ENCODE results near the gene SOS2. TPM values are rescaled to one million over a fixed set of nuclear protein-coding genes. Genes with fewer than 3 reads are reported as not detected.

Gene SOS2
- total RNA-seq, 4 donors from 2014 or later: 39.7 to 58.8 (median 50.6) TPM

DNA sequence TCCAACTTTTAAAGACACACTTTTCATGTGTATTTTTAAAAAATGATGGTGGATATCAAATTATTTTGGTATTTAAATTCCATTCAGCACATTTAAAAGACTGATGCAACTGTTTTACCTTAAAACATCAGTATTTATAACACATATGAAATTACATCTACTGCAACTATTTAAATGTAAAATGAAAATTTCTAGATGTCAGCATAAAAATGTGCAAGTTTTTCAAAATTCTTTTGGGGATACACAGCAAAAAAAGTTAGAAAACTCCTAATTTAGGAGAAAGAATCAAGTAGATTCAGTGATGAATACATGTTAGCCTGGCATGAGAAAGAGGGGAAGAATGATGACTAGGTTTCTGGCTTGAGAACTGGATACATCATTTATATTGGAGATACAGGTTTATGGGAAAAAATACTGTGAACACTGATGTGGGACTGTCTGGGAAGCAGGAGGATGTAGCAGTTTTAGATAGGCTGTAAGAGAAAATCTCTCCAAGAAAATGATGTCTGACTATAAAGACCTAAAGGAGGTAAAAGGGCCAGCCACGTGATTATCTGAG is 9.2 kb downstream of the SOS2 start:
- H3K4me1 ChIP-seq: peaks cover 6 to 92% (median 8%) of the 10 kb centered on the region in 3 donors
- no peaks in the 10 kb centered on the region for H3K36me3 ChIP-seq
- 79% methylated on average over 1 of the region's 1 CpG; no CpG with 5 or more reads in 1 of the 2 donors for WGBS, 2 donors (ENCODE audit: low coverage in 1 of 2)
- TF ChIP-seq, protein P1, sequence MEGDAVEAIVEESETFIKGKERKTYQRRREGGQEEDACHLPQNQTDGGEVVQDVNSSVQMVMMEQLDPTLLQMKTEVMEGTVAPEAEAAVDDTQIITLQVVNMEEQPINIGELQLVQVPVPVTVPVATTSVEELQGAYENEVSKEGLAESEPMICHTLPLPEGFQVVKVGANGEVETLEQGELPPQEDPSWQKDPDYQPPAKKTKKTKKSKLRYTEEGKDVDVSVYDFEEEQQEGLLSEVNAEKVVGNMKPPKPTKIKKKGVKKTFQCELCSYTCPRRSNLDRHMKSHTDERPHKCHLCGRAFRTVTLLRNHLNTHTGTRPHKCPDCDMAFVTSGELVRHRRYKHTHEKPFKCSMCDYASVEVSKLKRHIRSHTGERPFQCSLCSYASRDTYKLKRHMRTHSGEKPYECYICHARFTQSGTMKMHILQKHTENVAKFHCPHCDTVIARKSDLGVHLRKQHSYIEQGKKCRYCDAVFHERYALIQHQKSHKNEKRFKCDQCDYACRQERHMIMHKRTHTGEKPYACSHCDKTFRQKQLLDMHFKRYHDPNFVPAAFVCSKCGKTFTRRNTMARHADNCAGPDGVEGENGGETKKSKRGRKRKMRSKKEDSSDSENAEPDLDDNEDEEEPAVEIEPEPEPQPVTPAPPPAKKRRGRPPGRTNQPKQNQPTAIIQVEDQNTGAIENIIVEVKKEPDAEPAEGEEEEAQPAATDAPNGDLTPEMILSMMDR (IDR thresholded peaks at IDR 0.05): no peak
- TF ChIP-seq POLR2AphosphoS5 (IDR thresholded peaks at IDR 0.05) (no peak), POLR2A (IDR thresholded peaks at IDR 0.05) (no peak), EP300 (IDR thresholded peaks at IDR 0.05) (no peak)
- peak overlapping the region in 2 of 4 donors; percentile 33 to 38 for H3K27ac ChIP-seq
- no peaks in the 10 kb centered on the region for H3K9me3 ChIP-seq
- ATAC-seq: no peak
- H3K27me3 ChIP-seq: no peaks in the 10 kb centered on the region
- no peak overlapping the region for H3K4me3 ChIP-seq

DNA sequence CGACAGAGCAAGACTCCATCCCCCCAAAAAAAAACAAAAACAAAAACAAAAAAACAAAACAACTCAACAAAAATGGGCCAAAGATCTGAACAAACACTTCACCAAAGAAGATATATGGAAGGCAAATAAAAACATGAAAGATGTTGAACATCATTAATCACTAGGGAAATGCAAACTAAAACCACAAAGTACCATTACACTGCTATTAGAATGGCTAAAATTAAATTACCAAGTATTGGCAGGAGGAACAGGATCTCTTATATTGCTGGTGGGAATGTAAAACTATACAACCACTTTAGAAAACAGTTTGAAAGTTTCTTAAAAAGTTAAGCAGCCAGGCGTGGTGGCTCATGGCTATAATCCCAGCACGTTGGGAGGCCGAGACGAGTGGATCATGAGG is 12.9 kb downstream of the SOS2 start:
- WGBS, 2 donors (ENCODE audit: low coverage in 1 of 2): 77 to 93% methylated on average over 4 of the region's 5 CpGs
- H3K36me3 ChIP-seq: no peaks in the 10 kb centered on the region
- H3K27ac ChIP-seq: no peak overlapping the region
- H3K4me1 ChIP-seq: peaks cover 0 to 89% (median 3%) of the 10 kb centered on the region in 3 donors
- H3K4me3 ChIP-seq: no peak overlapping the region
- TF ChIP-seq, protein P1 (IDR thresholded peaks at IDR 0.05): no peak
- TF ChIP-seq POLR2A (IDR thresholded peaks at IDR 0.05) (no peak), EP300 (IDR thresholded peaks at IDR 0.05) (no peak), POLR2AphosphoS5 (IDR thresholded peaks at IDR 0.05) (no peak)
- no peaks in the 10 kb centered on the region for H3K9me3 ChIP-seq
- H3K27me3 ChIP-seq: no peaks in the 10 kb centered on the region
- ATAC-seq: no peak

DNA sequence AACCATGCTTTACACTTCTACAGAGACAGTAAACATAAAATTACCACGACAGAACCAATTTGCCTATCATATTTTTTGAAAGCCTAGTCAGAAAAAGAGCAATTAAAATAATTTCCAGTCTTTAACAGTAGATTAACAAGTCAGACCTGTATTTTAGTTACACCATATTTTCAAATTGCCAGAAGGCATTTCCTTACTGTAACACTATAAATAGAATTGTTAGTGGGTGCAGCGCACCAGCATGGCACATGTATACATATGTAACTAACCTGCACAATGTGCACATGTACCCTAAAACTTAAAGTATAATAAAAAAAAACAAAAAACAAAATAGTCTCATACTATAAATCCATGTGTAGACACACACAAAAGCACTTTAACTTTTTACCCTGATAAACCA is 16.0 kb downstream of the SOS2 start:
- Histone ChIP-seq H3K27ac (no peak overlapping the region), H3K36me3 (no peaks in the 10 kb centered on the region), H3K9me3 (no peaks in the 10 kb centered on the region), H3K4me3 (no peak overlapping the region), H3K27me3 (no peaks in the 10 kb centered on the region), H3K4me1 (peaks cover 0 to 73% (median 6%) of the 10 kb centered on the region in 3 donors)
- TF ChIP-seq POLR2A (IDR thresholded peaks at IDR 0.05): no peak
- TF ChIP-seq POLR2AphosphoS5 (IDR thresholded peaks at IDR 0.05): no peak
- TF ChIP-seq EP300 (IDR thresholded peaks at IDR 0.05): no peak
- TF ChIP-seq, protein P1 (IDR thresholded peaks at IDR 0.05): no peak
- WGBS, 2 donors (ENCODE audit: low coverage in 1 of 2): 56 to 65% methylated on average over 2 of the region's 2 CpGs
- ATAC-seq: no peak

DNA sequence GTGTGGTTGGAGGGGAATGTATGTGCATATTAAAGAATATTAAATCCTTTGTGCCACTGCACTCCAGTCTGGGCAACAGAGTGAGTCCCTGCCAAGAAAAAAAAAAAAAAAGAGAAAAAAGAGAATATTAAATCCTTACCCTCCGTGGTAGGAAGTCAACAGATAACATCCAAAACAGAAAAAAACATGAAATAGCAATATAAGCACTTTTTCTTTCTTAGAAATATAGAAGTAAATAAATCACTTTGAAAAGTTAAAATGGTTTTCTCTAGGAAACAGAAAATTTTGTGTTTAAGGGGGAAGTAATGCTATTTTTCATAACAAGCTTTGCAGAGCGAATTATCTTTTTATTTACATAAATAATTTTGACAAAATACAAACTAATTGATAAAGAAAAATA is 17.6 kb downstream of the SOS2 start:
- WGBS, 2 donors (ENCODE audit: low coverage in 1 of 2): 61 to 71% methylated on average over 2 of the region's 2 CpGs
- H3K4me1 ChIP-seq: peaks cover 0 to 58% (median 6%) of the 10 kb centered on the region in 3 donors
- H3K27ac ChIP-seq: no peak overlapping the region
- H3K4me3 ChIP-seq: no peak overlapping the region
- H3K27me3 ChIP-seq: no peaks in the 10 kb centered on the region
- TF ChIP-seq POLR2A (IDR thresholded peaks at IDR 0.05) (no peak), POLR2AphosphoS5 (IDR thresholded peaks at IDR 0.05) (no peak), EP300 (IDR thresholded peaks at IDR 0.05) (no peak)
- TF ChIP-seq, protein P1 (IDR thresholded peaks at IDR 0.05): no peak
- H3K36me3 ChIP-seq: no peaks in the 10 kb centered on the region
- no peak for ATAC-seq
- H3K9me3 ChIP-seq: no peaks in the 10 kb centered on the region

DNA sequence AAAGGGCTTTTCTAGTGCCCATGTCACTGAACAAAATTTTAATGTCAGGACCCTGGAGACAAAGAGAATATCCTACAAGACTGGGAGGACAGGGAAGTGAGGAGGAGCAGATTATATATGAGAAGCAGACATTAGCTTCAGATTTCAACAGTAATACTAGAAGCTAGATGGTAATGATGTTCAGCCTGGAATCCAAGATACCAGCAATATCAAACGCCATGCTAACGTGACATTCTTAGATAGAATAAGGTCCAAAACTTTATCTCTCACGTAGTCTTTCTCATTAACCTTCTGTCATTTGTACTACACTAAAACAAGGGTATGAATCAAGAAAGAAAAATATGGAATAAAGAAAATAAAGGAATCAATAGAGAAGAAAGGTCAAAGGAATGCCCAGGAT is 18.7 kb downstream of the SOS2 start:
- TF ChIP-seq POLR2A (IDR thresholded peaks at IDR 0.05): no peak
- no peak for TF ChIP-seq POLR2AphosphoS5 (IDR thresholded peaks at IDR 0.05)
- TF ChIP-seq EP300 (IDR thresholded peaks at IDR 0.05): no peak
- TF ChIP-seq, protein P1 (IDR thresholded peaks at IDR 0.05): no peak
- peaks cover 0 to 49% (median 6%) of the 10 kb centered on the region in 3 donors for H3K4me1 ChIP-seq
- ATAC-seq: no peak
- no peaks in the 10 kb centered on the region for H3K9me3 ChIP-seq
- H3K27ac ChIP-seq: no peak overlapping the region
- H3K4me3 ChIP-seq: no peak overlapping the region
- H3K36me3 ChIP-seq: no peaks in the 10 kb centered on the region
- 31 to 53% methylated on average over 3 of the region's 3 CpGs for WGBS, 2 donors (ENCODE audit: low coverage in 1 of 2)
- H3K27me3 ChIP-seq: no peaks in the 10 kb centered on the region
